Measurements from ENCODE around the gene NFIC.

GRCh38 chr19:3457528-3458228, 91.3 kb downstream of the NFIC start:
- no peak for TF ChIP-seq CTCF (IDR thresholded peaks at IDR 0.05; ENCODE audit: low read depth, low read length, poor library complexity, severe bottlenecking)
- no peak for TF ChIP-seq EZH2phosphoT487 (IDR thresholded peaks at IDR 0.05; ENCODE audit: borderline replicate concordance, low read length)

All from DOHH2 (cell line).